ENCODE data around the gene SH3GL2. TPM values are rescaled to one million over a fixed set of nuclear protein-coding genes. Genes with fewer than 3 reads are reported as not detected.

Gene SH3GL2
- total RNA-seq, 1 experiment from 2014 or later, result not detected

- no TSS peak for BruUV-seq (replicated peaks)
- DNase-seq (ENCODE audit: low read depth, low spot score), result no peak
These were observed 22.2 kb downstream of the SH3GL2 start for GRCh38 chr9:17600962-17601593.

GRCh38 chr9:17604556-17604955 is 25.7 kb downstream of the SH3GL2 start:
- no peaks in the 10 kb centered on the region for H3K36me3 ChIP-seq (ENCODE audit: control insufficient read depth, insufficient read depth, low read length)
- H3K4me3 ChIP-seq (ENCODE audit: low read depth in 2 of 2, low read length in 2 of 2), result no peak overlapping the region
- H3K4me1 ChIP-seq (ENCODE audit: control insufficient read depth, insufficient read depth, low read length), result no peaks in the 10 kb centered on the region
- H3K27ac ChIP-seq (ENCODE audit: low read length), result no peak overlapping the region
- no TSS peak for BruUV-seq (replicated peaks)
- CTCF ChIA-PET, result no interaction called here
- in situ Hi-C loops (cut with HindIII; ENCODE audit: low pct_unique_long_range_greater_than_20kb, low sequenced_read_pairs) (no loop called here), intact Hi-C loops (cut with micrococcal nuclease; ENCODE audit: unreplicated experiment) (no loop called here)
- POLR2A ChIA-PET, result no interaction called here
- no peak for DNase-seq (ENCODE audit: low read depth, low spot score)
- no peaks in the 10 kb centered on the region for H3K27me3 ChIP-seq (ENCODE audit: control insufficient read depth, insufficient read depth, low read length)
- ATAC-seq, result no peak
- TF ChIP-seq REST (IDR thresholded peaks at IDR 0.05; ENCODE audit: insufficient read depth in 1 of 2, low read depth in 2 of 2, low read length in 1 of 2) (no peak), SIN3A (IDR thresholded peaks at IDR 0.05; ENCODE audit: borderline replicate concordance, insufficient read depth, low read depth, low read length) (no peak), CTCF (IDR thresholded peaks at IDR 0.05) (no peak), TCF7L2 (IDR thresholded peaks at IDR 0.05; ENCODE audit: low read depth, low read length) (no peak), POLR2AphosphoS5 (IDR thresholded peaks at IDR 0.05; ENCODE audit: low read depth, low read length) (no peak)
- no peaks in the 10 kb centered on the region for H3K9me3 ChIP-seq (ENCODE audit: control insufficient read depth, insufficient read depth, low read depth, low read length)

More at GRCh38 chr9:17600962-17601593, 22.2 kb downstream of the SH3GL2 start:
- CTCF ChIA-PET, result no interaction called here
- Histone ChIP-seq H3K27ac (ENCODE audit: low read length) (no peak overlapping the region), H3K4me1 (ENCODE audit: control insufficient read depth, insufficient read depth, low read length) (no peaks in the 10 kb centered on the region), H3K36me3 (ENCODE audit: control insufficient read depth, insufficient read depth, low read length) (no peaks in the 10 kb centered on the region), H3K4me3 (ENCODE audit: low read depth in 2 of 2, low read length in 2 of 2) (no peak overlapping the region), H3K9me3 (ENCODE audit: control insufficient read depth, insufficient read depth, low read depth, low read length) (no peaks in the 10 kb centered on the region), H3K27me3 (ENCODE audit: control insufficient read depth, insufficient read depth, low read length) (no peaks in the 10 kb centered on the region)
- POLR2A ChIA-PET, result no interaction called here
- ATAC-seq, result no peak
- TF ChIP-seq POLR2AphosphoS5 (IDR thresholded peaks at IDR 0.05; ENCODE audit: low read depth, low read length), result no peak
- no peak for TF ChIP-seq CTCF (IDR thresholded peaks at IDR 0.05)
- in situ Hi-C loops (cut with HindIII; ENCODE audit: low pct_unique_long_range_greater_than_20kb, low sequenced_read_pairs) (no loop called here), intact Hi-C loops (cut with micrococcal nuclease; ENCODE audit: unreplicated experiment) (no loop called here)

All from Panc1 (cell line).